Esophagus squamous epithelium (tissue), 4 donors: Measurements from ENCODE around the gene ADGRB3.

Experiments used
- CTCF ChIP-seq, 6 experiments: fragments of 450-650 bp in 4 of 6; fragments of 200-600 bp in 2 of 6; sonication (generic) in 2 of 6; IDR thresholded peaks; one replicate each; pipeline ENCODE4 v1.5.1; 2016 to 2019; ENCODE audit warnings: antibody characterized with exemption in 6 of 6, mild to moderate bottlenecking in 4 of 6, moderate library complexity in 4 of 6
- POLR2A ChIP-seq, 4 donors: fragments of 450-650 bp; IDR thresholded peaks; one replicate each; pipeline ENCODE4 v1.6.1; 2017; ENCODE audit warnings: antibody characterized with exemption in 4 of 4, mild to moderate bottlenecking in 4 of 4, moderate library complexity in 3 of 4

- no peak for TF ChIP-seq CTCF (IDR thresholded peaks at IDR 0.05)
- TF ChIP-seq POLR2A (IDR thresholded peaks at IDR 0.05): no peak
Observed at GRCh38 chr6:68675548-68675947, 40.5 kb downstream of the ADGRB3 start.
